CD14-positive monocyte (primary cell): ENCODE results near the gene HILPDA. TPM values are rescaled to one million over a fixed set of nuclear protein-coding genes. Genes with fewer than 3 reads are reported as not detected.
"Not testable (repeated sequence)": the region's sequence is repeated elsewhere in the genome, so short reads cannot be mapped to it uniquely, and the experiment has no call there.

ENCODE experiments used
- DNase-seq, 3 donors: peaks; one replicate each; pipeline ENCODE4 v3.0.0-alpha.2; 2011 to 2022
- H2AFZ ChIP-seq: 2 replicates; pipeline ENCODE4 v1.6.0; 2012; ENCODE audit warnings: mild to moderate bottlenecking, low read depth, low read length, inconsistent platforms; ENCODE audit not compliant: insufficient read depth, poor library complexity, severe bottlenecking
- H3K27ac ChIP-seq, 2 donors: 1 replicate in 1 of 2; 2 replicates in 1 of 2; pipeline ENCODE4 v1.5.1; 2012 to 2013; ENCODE audit warnings: low read length in 2 of 2, control low read depth in 1 of 2, inconsistent platforms in 1 of 2, low read depth in 1 of 2, mild to moderate bottlenecking in 1 of 2
- H3K27me3 ChIP-seq, 2 donors: one replicate each; pipeline versions ENCODE4 v1.6.0 to v1.6.1; 2011 to 2013; ENCODE audit warnings: low read length in 2 of 2; ENCODE audit not compliant: control insufficient read depth in 2 of 2, insufficient read depth in 2 of 2
- H3K36me3 ChIP-seq, 2 donors: replicated peaks in 1 of 2; 1 replicate in 1 of 2; 2 replicates in 1 of 2; pipeline versions ENCODE4 v1.5.1 to v1.6.1; 2012 to 2013; ENCODE audit warnings: low read length in 2 of 2, control low read depth in 1 of 2, inconsistent platforms in 1 of 2, mild to moderate bottlenecking in 1 of 2; ENCODE audit not compliant: insufficient read depth in 2 of 2, control insufficient read depth in 1 of 2
- H3K4me1 ChIP-seq, 2 donors: 1 replicate in 1 of 2; 2 replicates in 1 of 2; pipeline versions ENCODE4 v1.5.1 to v1.6.1; 2012 to 2013; ENCODE audit warnings: low read length in 2 of 2, control low read depth in 1 of 2, inconsistent platforms in 1 of 2, mild to moderate bottlenecking in 1 of 2, moderate library complexity in 1 of 2; ENCODE audit not compliant: insufficient read depth in 2 of 2, control insufficient read depth in 1 of 2
- H3K4me2 ChIP-seq: replicated peaks from 2 replicates; pipeline ENCODE3; 2012; ENCODE audit warnings: low read length, moderate library complexity, mild to moderate bottlenecking; ENCODE audit not compliant: poor library complexity, severe bottlenecking; ENCODE audit errors: extremely low read depth
- H3K4me3 ChIP-seq, 3 experiments: fragments of 200-600 bp in 1 of 3; sonication (generic) in 1 of 3; replicated peaks in 1 of 3; 1 replicate in 2 of 3; 2 replicates in 1 of 3; pipeline ENCODE4 v1.5.1; 2011 to 2013; ENCODE audit warnings: low read length in 3 of 3, mild to moderate bottlenecking in 3 of 3, control low read depth in 2 of 3, low read depth in 2 of 3, inconsistent platforms in 1 of 3, moderate library complexity in 1 of 3
- H3K79me2 ChIP-seq: 2 replicates; pipeline ENCODE4 v1.6.0; 2012; ENCODE audit warnings: mild to moderate bottlenecking, control low read depth, inconsistent platforms, low read length, moderate library complexity; ENCODE audit not compliant: insufficient read depth
- H3K9ac ChIP-seq: 2 replicates; pipeline ENCODE4 v1.6.0; 2017; ENCODE audit warnings: low read length, mild to moderate bottlenecking; ENCODE audit not compliant: insufficient read depth, poor library complexity, severe bottlenecking
- H3K9me3 ChIP-seq, 2 donors: replicated peaks in 1 of 2; 1 replicate in 1 of 2; 2 replicates in 1 of 2; pipeline versions ENCODE4 v1.5.1 to v1.6.1; 2012 to 2013; ENCODE audit warnings: low read length in 2 of 2, control low read depth in 1 of 2; ENCODE audit not compliant: control insufficient read depth in 1 of 2, insufficient read depth in 1 of 2
- H4K20me1 ChIP-seq: 2 replicates; pipeline ENCODE4 v1.6.0; 2012; ENCODE audit warnings: mild to moderate bottlenecking, low read length, control low read depth, moderate library complexity; ENCODE audit not compliant: insufficient read depth
- H3K27ac Mint-ChIP-seq, 7 donors: one replicate each; pipeline ENCODE4 v1.8.0; 2020; ENCODE audit warnings: mild to moderate bottlenecking in 7 of 7, mixed read lengths in 7 of 7, moderate library complexity in 6 of 7, inconsistent platforms in 2 of 7
- H3K27me3 Mint-ChIP-seq, 3 donors: one replicate each; pipeline ENCODE4 v1.8.0; 2021 to 2022; ENCODE audit warnings: low read depth in 3 of 3, mild to moderate bottlenecking in 3 of 3, mixed read lengths in 3 of 3, moderate library complexity in 3 of 3, inconsistent platforms in 1 of 3
- H3K36me3 Mint-ChIP-seq, 2 donors: one replicate each; pipeline ENCODE4 v1.8.0; 2020; ENCODE audit warnings: mixed read lengths in 2 of 2, inconsistent platforms in 1 of 2, mild to moderate bottlenecking in 1 of 2
- H3K4me1 Mint-ChIP-seq: one replicate; pipeline ENCODE4 v1.8.0; 2020; ENCODE audit warnings: mild to moderate bottlenecking, mixed read lengths
- H3K4me3 Mint-ChIP-seq, 2 donors: one replicate each; pipeline ENCODE4 v1.8.0; 2020; ENCODE audit warnings: mild to moderate bottlenecking in 2 of 2, mixed read lengths in 2 of 2, moderate library complexity in 1 of 2
- H3K9me3 Mint-ChIP-seq, 7 donors: one replicate each; pipeline ENCODE4 v1.8.0; 2020 to 2022; ENCODE audit warnings: mixed read lengths in 7 of 7, mild to moderate bottlenecking in 6 of 7, moderate library complexity in 6 of 7, inconsistent platforms in 2 of 7
- WGBS: methylation state at CpG from one replicate; pipeline ENCODE4 v1.1.5; 2013; ENCODE audit warnings: missing lambda C conversion rate; ENCODE audit not compliant: insufficient coverage; 5-methylcytosine and 5-hydroxymethylcytosine counted together
- intact Hi-C, 2 donors: fragments of 100-400 bp; cut with micrococcal nuclease; formaldehyde crosslinking; loops; one replicate each; pipeline versions ENCODE4 v1.15.0 to v1.15.1; 2023
- polyA plus RNA-seq, 3 donors: library from polyadenylated mRNA; depleted of rRNA in 1 of 3; unstranded in 2 of 3; stranded (reverse) in 1 of 3; fragments of 300-500 nt in 2 of 3; fragments of >200 nt in 1 of 3; fragmentation: Illumina TruSeq in 2 of 3; gene quantifications; 1 replicate in 2 of 3; 2 replicates in 1 of 3; pipeline ENCODE4 v1.2.3, GENCODE V29; 2012 to 2021
- TF ChIP-seq, protein P1 (sequence below): fragments of 200-600 bp; IDR thresholded peaks from one replicate; pipeline ENCODE4 v1.8.0; 2022; ENCODE audit warnings: antibody characterized with exemption, mild to moderate bottlenecking

HILPDA gene
- polyA plus RNA-seq, 3 donors, result 2.0 to 7.9 (median 2.6) TPM

DNA sequence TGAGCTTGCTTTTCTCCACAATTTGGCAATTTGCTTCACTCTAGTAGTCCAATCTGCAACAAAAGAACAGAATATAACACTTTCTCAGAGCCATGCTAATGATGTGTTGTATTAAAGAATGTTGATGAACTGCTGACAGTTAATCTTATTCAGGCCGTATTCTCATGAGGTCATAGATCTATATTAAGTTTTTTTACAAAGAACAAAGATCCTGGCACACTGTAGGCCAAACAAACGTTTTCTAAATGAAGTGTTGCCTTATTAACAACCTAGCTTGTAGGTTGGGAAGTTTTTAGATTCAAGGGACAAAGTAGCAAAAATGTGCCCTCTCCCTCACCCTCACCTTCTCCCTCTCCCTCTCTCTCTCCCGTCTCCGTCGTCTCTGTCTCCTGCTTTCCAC, 6.8 kb downstream of the HILPDA start:
- Histone ChIP-seq H3K27me3 (no peaks in the 10 kb centered on the region), H3K4me3 (no peak overlapping the region), H3K36me3 (no peaks in the 10 kb centered on the region), H3K27ac (no peak overlapping the region), H3K79me2 (peaks cover 18% of the 10 kb centered on the region), H3K4me2 (no peak overlapping the region), H3K4me1 (peaks cover 3 to 9% of the 10 kb centered on the region in 2 donors), H3K9me3 (no peaks in the 10 kb centered on the region), H4K20me1 (no peaks in the 10 kb centered on the region), H3K9ac (no peak overlapping the region), H2AFZ (no peak overlapping the region)
- TF ChIP-seq, protein P1, sequence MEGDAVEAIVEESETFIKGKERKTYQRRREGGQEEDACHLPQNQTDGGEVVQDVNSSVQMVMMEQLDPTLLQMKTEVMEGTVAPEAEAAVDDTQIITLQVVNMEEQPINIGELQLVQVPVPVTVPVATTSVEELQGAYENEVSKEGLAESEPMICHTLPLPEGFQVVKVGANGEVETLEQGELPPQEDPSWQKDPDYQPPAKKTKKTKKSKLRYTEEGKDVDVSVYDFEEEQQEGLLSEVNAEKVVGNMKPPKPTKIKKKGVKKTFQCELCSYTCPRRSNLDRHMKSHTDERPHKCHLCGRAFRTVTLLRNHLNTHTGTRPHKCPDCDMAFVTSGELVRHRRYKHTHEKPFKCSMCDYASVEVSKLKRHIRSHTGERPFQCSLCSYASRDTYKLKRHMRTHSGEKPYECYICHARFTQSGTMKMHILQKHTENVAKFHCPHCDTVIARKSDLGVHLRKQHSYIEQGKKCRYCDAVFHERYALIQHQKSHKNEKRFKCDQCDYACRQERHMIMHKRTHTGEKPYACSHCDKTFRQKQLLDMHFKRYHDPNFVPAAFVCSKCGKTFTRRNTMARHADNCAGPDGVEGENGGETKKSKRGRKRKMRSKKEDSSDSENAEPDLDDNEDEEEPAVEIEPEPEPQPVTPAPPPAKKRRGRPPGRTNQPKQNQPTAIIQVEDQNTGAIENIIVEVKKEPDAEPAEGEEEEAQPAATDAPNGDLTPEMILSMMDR, result no peak
- H3K4me1 Mint-ChIP-seq, result peaks cover 10% of the 10 kb centered on the region
- H3K27me3 Mint-ChIP-seq, result no peaks in the 10 kb centered on the region
- no peak overlapping the region for H3K27ac Mint-ChIP-seq
- no CpG with 5 or more reads among the region's 5 CpGs for WGBS
- no peak for DNase-seq
- intact Hi-C loops, result loop anchor here in 1 of 2 donors (5.0 kb wide), 1 partner anchor 115 kb away; no protein-coding TSS in a partner anchor
- H3K4me3 Mint-ChIP-seq, result no peak overlapping the region
- peaks cover 5 to 15% of the 10 kb centered on the region in 2 donors for H3K36me3 Mint-ChIP-seq
- H3K9me3 Mint-ChIP-seq, result no peaks in the 10 kb centered on the region

DNA sequence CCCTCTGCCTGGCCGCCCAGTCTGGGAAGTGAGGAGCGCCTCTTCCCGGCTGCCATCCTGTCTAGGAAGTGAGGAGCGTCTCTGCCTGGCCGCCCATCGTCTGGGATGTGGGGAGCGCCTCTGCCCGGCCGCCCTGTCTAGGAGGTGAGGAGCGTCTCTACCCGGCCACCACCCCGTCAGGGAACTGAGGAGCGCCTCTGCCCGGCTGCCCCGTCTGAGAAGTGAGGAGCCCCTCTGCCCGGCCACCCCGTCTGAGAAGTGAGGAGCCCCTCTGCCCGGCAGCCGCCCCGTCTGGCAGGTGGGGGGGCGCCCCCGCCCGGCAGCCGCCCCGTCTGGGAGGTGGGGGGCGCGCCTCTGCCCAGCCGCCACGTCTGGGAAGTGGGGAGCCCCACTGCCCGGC, 7.7 kb downstream of the HILPDA start:
- not testable (repeated sequence) for H3K9ac ChIP-seq, H3K4me3 Mint-ChIP-seq, H3K9me3 ChIP-seq, H3K4me1 ChIP-seq, H3K36me3 ChIP-seq, H3K4me1 Mint-ChIP-seq, H3K27me3 Mint-ChIP-seq, H3K9me3 Mint-ChIP-seq, H3K4me2 ChIP-seq, H2AFZ ChIP-seq, H3K4me3 ChIP-seq, H3K27ac ChIP-seq, DNase-seq, H3K27me3 ChIP-seq, H3K27ac Mint-ChIP-seq, H4K20me1 ChIP-seq
- WGBS, result 96% methylated on average over 18 of the region's 30 CpGs
- H3K79me2 ChIP-seq, result peaks cover 13% of the 10 kb centered on the region
- intact Hi-C loops, result loop anchor here in 1 of 2 donors (5.0 kb wide), 1 partner anchor 116 kb away; no protein-coding TSS in a partner anchor
- H3K36me3 Mint-ChIP-seq, result peaks cover 4 to 15% of the 10 kb centered on the region in 2 donors

DNA sequence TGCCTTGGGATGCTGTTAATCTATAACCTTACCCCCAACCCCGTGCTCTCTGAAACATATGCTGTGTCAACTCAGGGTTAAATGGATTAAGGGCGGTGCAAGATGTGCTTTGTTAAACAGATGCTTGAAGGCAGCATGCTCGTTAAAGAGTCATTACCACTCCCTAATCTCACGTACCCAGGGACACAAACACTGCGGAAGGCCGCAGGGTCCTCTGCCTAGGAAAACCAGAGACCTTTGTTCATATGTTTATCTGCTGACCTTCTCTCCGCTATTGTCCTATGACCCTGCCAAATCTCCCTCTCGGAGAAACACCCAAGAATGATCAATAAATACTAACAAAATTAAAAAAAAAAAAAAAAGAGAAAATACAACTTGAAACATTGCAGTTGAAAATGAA, 8.3 kb downstream of the HILPDA start:
- H3K4me1 Mint-ChIP-seq, H3K27ac Mint-ChIP-seq, H3K9ac ChIP-seq, H3K4me3 ChIP-seq, H3K27ac ChIP-seq, DNase-seq, H2AFZ ChIP-seq, H3K4me3 Mint-ChIP-seq, H4K20me1 ChIP-seq, H3K9me3 ChIP-seq, H3K4me1 ChIP-seq, H3K27me3 Mint-ChIP-seq, H3K9me3 Mint-ChIP-seq, H3K79me2 ChIP-seq, H3K27me3 ChIP-seq, H3K4me2 ChIP-seq, H3K36me3 ChIP-seq: not testable (repeated sequence)
- intact Hi-C loops, result loop anchor here in 1 of 2 donors (5.0 kb wide), 1 partner anchor 117 kb away; no protein-coding TSS in a partner anchor
- 100% methylated on average over 2 of the region's 8 CpGs for WGBS
- peaks cover 4 to 11% of the 10 kb centered on the region in 2 donors for H3K36me3 Mint-ChIP-seq

DNA sequence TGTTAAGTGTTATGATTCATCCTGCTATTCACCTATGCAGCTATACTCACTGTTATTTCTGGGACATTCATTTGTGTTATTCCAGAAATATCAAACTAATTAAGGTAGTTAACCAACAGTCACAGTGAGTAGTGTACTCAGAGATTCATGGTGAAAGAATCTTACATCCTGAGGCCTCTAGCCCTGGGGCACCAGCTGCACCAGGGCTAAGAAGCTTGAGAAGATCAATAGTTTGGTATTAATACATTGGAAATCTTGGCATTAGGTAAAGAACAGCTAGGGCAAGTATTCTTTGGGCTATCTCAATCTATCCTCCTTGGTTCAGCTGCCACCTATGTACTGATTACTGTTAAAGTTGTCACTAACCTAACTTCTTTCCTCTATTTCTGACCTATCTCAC, 11.2 kb downstream of the HILPDA start:
- H3K79me2 ChIP-seq, H3K4me3 ChIP-seq, H3K9ac ChIP-seq, H3K27ac Mint-ChIP-seq, H3K27ac ChIP-seq, H3K4me1 ChIP-seq, intact Hi-C loops, H3K4me2 ChIP-seq, H2AFZ ChIP-seq, H3K36me3 ChIP-seq, H3K27me3 Mint-ChIP-seq, H3K9me3 ChIP-seq, H3K4me1 Mint-ChIP-seq, DNase-seq, H3K4me3 Mint-ChIP-seq, H3K27me3 ChIP-seq, H4K20me1 ChIP-seq, H3K9me3 Mint-ChIP-seq: not testable (repeated sequence)
- peaks cover 4 to 11% of the 10 kb centered on the region in 2 donors for H3K36me3 Mint-ChIP-seq
